Stimulated activated CD8-positive, alpha-beta memory T cell treated with anti-CD3 and anti-CD28 coated beads, Interleukin-12 subunit alpha, Interleukin-12 subunit beta, amount 100 ng/mL, for 24 hours (primary cell): ENCODE measurements around the gene CHDH.

Experiments used
- DNase-seq: peaks from one replicate; pipeline ENCODE4 v3.0.0-alpha.2; 2020; ENCODE audit errors: extremely low read depth

CHDH gene

GRCh38 chr3:53850895-53851294, 4.7 kb upstream of the CHDH start:
- no peak for DNase-seq

- no peak for DNase-seq
These were observed 3.7 kb upstream of the CHDH start for GRCh38 chr3:53849916-53850315.

GRCh38 chr3:53846851-53847155, 584 bp upstream of the CHDH start:
- no peak for DNase-seq

- no peak for DNase-seq
These were observed 412 bp downstream of the CHDH start for GRCh38 chr3:53845881-53846133.

GRCh38 chr3:53845103-53845880, 927 bp downstream of the CHDH start:
- DNase-seq = no peak

- DNase-seq = no peak
These were observed 1.7 kb downstream of the CHDH start for GRCh38 chr3:53844262-53845102.

GRCh38 chr3:53843195-53844177, 2.7 kb downstream of the CHDH start:
- no peak for DNase-seq

GRCh38 chr3:53842436-53843194, 3.6 kb downstream of the CHDH start:
- no peak for DNase-seq

- no peak for DNase-seq
These were observed 4.9 kb downstream of the CHDH start for GRCh38 chr3:53841296-53841695.

GRCh38 chr3:53837331-53837730, 8.9 kb downstream of the CHDH start:
- no peak for DNase-seq

GRCh38 chr3:53836084-53836872, 9.9 kb downstream of the CHDH start:
- DNase-seq = no peak

GRCh38 chr3:53835257-53835656, 11.0 kb downstream of the CHDH start:
- no peak for DNase-seq

GRCh38 chr3:53834429-53835095, 11.7 kb downstream of the CHDH start:
- DNase-seq = no peak

- DNase-seq = no peak
These were observed 12.5 kb downstream of the CHDH start for GRCh38 chr3:53833700-53834099.

- DNase-seq = no peak
These were observed 13.1 kb downstream of the CHDH start for GRCh38 chr3:53833053-53833645.

GRCh38 chr3:53830944-53831343, 15.3 kb downstream of the CHDH start:
- no peak for DNase-seq

GRCh38 chr3:53829605-53830004, 16.6 kb downstream of the CHDH start:
- no peak for DNase-seq

GRCh38 chr3:53828581-53828980, 17.6 kb downstream of the CHDH start:
- no peak for DNase-seq

- DNase-seq = no peak
These were observed 20.2 kb downstream of the CHDH start for GRCh38 chr3:53826048-53826447.

GRCh38 chr3:53824795-53825194, 21.4 kb downstream of the CHDH start:
- no peak for DNase-seq
